GM21390 (cell line): ENCODE results near the gene FCMR.

Source experiments
- ATAC-seq: cut with Tn5 transposase; IDR thresholded peaks from one replicate; pipeline ENCODE4 v1.9.1; 2021; ENCODE audit not compliant: unreplicated experiment

The FCMR gene

GRCh38 chr1:206951318-206952100 lies 29.8 kb upstream of the FCMR start:
- no peak for ATAC-seq

- ATAC-seq: no peak
Measured at GRCh38 chr1:206949641-206950040, 27.9 kb upstream of the FCMR start.

GRCh38 chr1:206949208-206949607 lies 27.5 kb upstream of the FCMR start:
- no peak for ATAC-seq

GRCh38 chr1:206947255-206947654 lies 25.5 kb upstream of the FCMR start:
- no peak for ATAC-seq

- no peak for ATAC-seq
Measured at GRCh38 chr1:206946261-206946660, 24.5 kb upstream of the FCMR start, which contains the start of gene PIGR. PIGR (minus strand) TSS chr1:206946466; CDS start chr1:206940531, 5,935 bp downstream.

GRCh38 chr1:206945779-206946178 lies 24.0 kb upstream of the FCMR start:
- ATAC-seq: no peak

GRCh38 chr1:206944703-206945102 lies 23.0 kb upstream of the FCMR start:
- no peak for ATAC-seq

GRCh38 chr1:206941766-206942418 lies 20.2 kb upstream of the FCMR start:
- ATAC-seq: no peak

GRCh38 chr1:206940588-206940936 lies 18.8 kb upstream of the FCMR start:
- ATAC-seq: no peak

GRCh38 chr1:206939841-206940587 lies 18.3 kb upstream of the FCMR start:
- ATAC-seq: no peak

GRCh38 chr1:206939131-206939530 lies 17.4 kb upstream of the FCMR start:
- ATAC-seq: no peak

- ATAC-seq: no peak
Measured at GRCh38 chr1:206937425-206937824, 15.7 kb upstream of the FCMR start.

- ATAC-seq: no peak
Measured at GRCh38 chr1:206935491-206936067, 13.8 kb upstream of the FCMR start.

- ATAC-seq: no peak
Measured at GRCh38 chr1:206933333-206933945, 11.7 kb upstream of the FCMR start.

- no peak for ATAC-seq
Measured at GRCh38 chr1:206932177-206932576, 10.4 kb upstream of the FCMR start.

- no peak for ATAC-seq
Measured at GRCh38 chr1:206931709-206932108, 10.0 kb upstream of the FCMR start.

- ATAC-seq: peak; percentile 72
Measured at GRCh38 chr1:206930210-206930798, 8.6 kb upstream of the FCMR start.

- no peak for ATAC-seq
Measured at GRCh38 chr1:206929524-206929923, 7.8 kb upstream of the FCMR start.

- no peak for ATAC-seq
Measured at GRCh38 chr1:206926286-206926685, 4.5 kb upstream of the FCMR start.

GRCh38 chr1:206925106-206925736 lies 3.5 kb upstream of the FCMR start:
- peak; percentile 50 for ATAC-seq
